ENCODE measurements around the gene MAPK14.

The MAPK14 gene

GRCh38 chr6:36054415-36054814 lies 26.8 kb downstream of the MAPK14 start:
- H3K27me3 Mint-ChIP-seq, result no peaks in the 10 kb centered on the region
- no peaks in the 10 kb centered on the region for H3K9me3 Mint-ChIP-seq
- no peak overlapping the region for H3K4me3 Mint-ChIP-seq
- ATAC-seq (no peak), DNase-seq (no peak)
- no peak overlapping the region for H3K27ac Mint-ChIP-seq
- peaks cover 6% of the 10 kb centered on the region for H3K4me1 Mint-ChIP-seq

GRCh38 chr6:36054956-36055355 lies 27.3 kb downstream of the MAPK14 start:
- Mint-ChIP-seq H3K27ac (no peak overlapping the region), H3K4me1 (peaks cover 6% of the 10 kb centered on the region), H3K9me3 (no peaks in the 10 kb centered on the region), H3K27me3 (no peaks in the 10 kb centered on the region), H3K4me3 (no peak overlapping the region)
- ATAC-seq, result no peak
- DNase-seq, result no peak

GRCh38 chr6:36056178-36056577 lies 28.6 kb downstream of the MAPK14 start:
- H3K27me3 Mint-ChIP-seq, result no peaks in the 10 kb centered on the region
- H3K27ac Mint-ChIP-seq, result no peak overlapping the region
- no peak overlapping the region for H3K4me3 Mint-ChIP-seq
- no peak for ATAC-seq
- DNase-seq, result no peak
- H3K9me3 Mint-ChIP-seq, result no peaks in the 10 kb centered on the region
- H3K4me1 Mint-ChIP-seq, result peaks cover 12% of the 10 kb centered on the region

- H3K27me3 Mint-ChIP-seq, result no peaks in the 10 kb centered on the region
- ATAC-seq (no peak), DNase-seq (no peak)
- no peak overlapping the region for H3K27ac Mint-ChIP-seq
- H3K4me3 Mint-ChIP-seq, result no peak overlapping the region
- peaks cover 35% of the 10 kb centered on the region for H3K4me1 Mint-ChIP-seq
- H3K9me3 Mint-ChIP-seq, result no peaks in the 10 kb centered on the region
Observed at GRCh38 chr6:36061236-36061635, 33.6 kb downstream of the MAPK14 start.

- Mint-ChIP-seq H3K27ac (no peak overlapping the region), H3K27me3 (no peaks in the 10 kb centered on the region), H3K9me3 (no peaks in the 10 kb centered on the region), H3K4me1 (peaks cover 36% of the 10 kb centered on the region), H3K4me3 (no peak overlapping the region)
- DNase-seq, result no peak
- ATAC-seq, result no peak
Observed at GRCh38 chr6:36062247-36062646, 34.6 kb downstream of the MAPK14 start.

- peaks cover 48% of the 10 kb centered on the region for H3K4me1 Mint-ChIP-seq
- no peak overlapping the region for H3K4me3 Mint-ChIP-seq
- DNase-seq (no peak), ATAC-seq (no peak)
- no peaks in the 10 kb centered on the region for H3K27me3 Mint-ChIP-seq
- no peaks in the 10 kb centered on the region for H3K9me3 Mint-ChIP-seq
- H3K27ac Mint-ChIP-seq, result no peak overlapping the region
Observed at GRCh38 chr6:36063318-36064060, 35.9 kb downstream of the MAPK14 start.

GRCh38 chr6:36064770-36065396 lies 37.3 kb downstream of the MAPK14 start:
- Mint-ChIP-seq H3K27ac (peak overlapping the region in 1 of 2 donors; percentile 42), H3K4me3 (no peak overlapping the region), H3K4me1 (peaks cover 51% of the 10 kb centered on the region), H3K9me3 (no peaks in the 10 kb centered on the region), H3K27me3 (no peaks in the 10 kb centered on the region)
- peak; percentile 67 for ATAC-seq
- no peak for DNase-seq

- ATAC-seq (no peak), DNase-seq (no peak)
- H3K27ac Mint-ChIP-seq, result no peak overlapping the region
- no peak overlapping the region for H3K4me3 Mint-ChIP-seq
- peaks cover 45% of the 10 kb centered on the region for H3K4me1 Mint-ChIP-seq
- no peaks in the 10 kb centered on the region for H3K9me3 Mint-ChIP-seq
- no peaks in the 10 kb centered on the region for H3K27me3 Mint-ChIP-seq
Observed at GRCh38 chr6:36065916-36066315, 38.3 kb downstream of the MAPK14 start.

GRCh38 chr6:36066817-36067216 lies 39.2 kb downstream of the MAPK14 start:
- Mint-ChIP-seq H3K4me1 (peaks cover 45% of the 10 kb centered on the region), H3K27ac (no peak overlapping the region), H3K27me3 (no peaks in the 10 kb centered on the region), H3K9me3 (no peaks in the 10 kb centered on the region), H3K4me3 (no peak overlapping the region)
- DNase-seq, result no peak
- no peak for ATAC-seq

GRCh38 chr6:36067374-36068011 lies 39.9 kb downstream of the MAPK14 start:
- DNase-seq (no peak), ATAC-seq (no peak)
- Mint-ChIP-seq H3K4me1 (peaks cover 45% of the 10 kb centered on the region), H3K27me3 (no peaks in the 10 kb centered on the region), H3K9me3 (no peaks in the 10 kb centered on the region), H3K4me3 (no peak overlapping the region), H3K27ac (peak overlapping the region in 1 of 2 donors; percentile 9)

- H3K27me3 Mint-ChIP-seq, result no peaks in the 10 kb centered on the region
- H3K9me3 Mint-ChIP-seq, result no peaks in the 10 kb centered on the region
- H3K4me3 Mint-ChIP-seq, result no peak overlapping the region
- ATAC-seq (no peak), DNase-seq (no peak)
- H3K4me1 Mint-ChIP-seq, result peaks cover 45% of the 10 kb centered on the region
- peak overlapping the region in 1 of 2 donors; percentile 9 for H3K27ac Mint-ChIP-seq
Observed at GRCh38 chr6:36068012-36068392, 40.4 kb downstream of the MAPK14 start.

GRCh38 chr6:36068586-36068985 lies 41.0 kb downstream of the MAPK14 start:
- DNase-seq (no peak), ATAC-seq (no peak)
- Mint-ChIP-seq H3K27me3 (no peaks in the 10 kb centered on the region), H3K4me1 (peaks cover 45% of the 10 kb centered on the region), H3K27ac (no peak overlapping the region), H3K4me3 (no peak overlapping the region), H3K9me3 (no peaks in the 10 kb centered on the region)

GRCh38 chr6:36069573-36069972 lies 42.0 kb downstream of the MAPK14 start:
- Mint-ChIP-seq H3K4me3 (no peak overlapping the region), H3K27ac (no peak overlapping the region), H3K27me3 (no peaks in the 10 kb centered on the region), H3K4me1 (peaks cover 39% of the 10 kb centered on the region), H3K9me3 (no peaks in the 10 kb centered on the region)
- ATAC-seq (no peak), DNase-seq (no peak)

GRCh38 chr6:36070252-36070651 lies 42.6 kb downstream of the MAPK14 start:
- no peak for DNase-seq
- Mint-ChIP-seq H3K9me3 (no peaks in the 10 kb centered on the region), H3K27me3 (no peaks in the 10 kb centered on the region), H3K4me1 (peaks cover 32% of the 10 kb centered on the region), H3K27ac (no peak overlapping the region), H3K4me3 (no peak overlapping the region)
- no peak for ATAC-seq

GRCh38 chr6:36071281-36071680 lies 43.7 kb downstream of the MAPK14 start:
- H3K9me3 Mint-ChIP-seq, result no peaks in the 10 kb centered on the region
- DNase-seq (no peak), ATAC-seq (no peak)
- H3K27me3 Mint-ChIP-seq, result no peaks in the 10 kb centered on the region
- no peak overlapping the region for H3K27ac Mint-ChIP-seq
- H3K4me3 Mint-ChIP-seq, result no peak overlapping the region
- peaks cover 22% of the 10 kb centered on the region for H3K4me1 Mint-ChIP-seq

- Mint-ChIP-seq H3K4me3 (no peak overlapping the region), H3K27me3 (no peaks in the 10 kb centered on the region), H3K4me1 (peaks cover 17% of the 10 kb centered on the region), H3K9me3 (no peaks in the 10 kb centered on the region), H3K27ac (no peak overlapping the region)
- DNase-seq (no peak), ATAC-seq (no peak)
Observed at GRCh38 chr6:36071714-36072113, 44.1 kb downstream of the MAPK14 start.

Data from stimulated activated naive CD8-positive, alpha-beta T cell treated with anti-CD3 and anti-CD28 coated beads, Interleukin-15, amount 100 ng/mL, for 72 hours (primary cell).